SU-DHL-6 (cell line): Measurements from ENCODE around the gene FEN1.

ENCODE experiments used
- EZH2phosphoT487 ChIP-seq: fragments of 200-600 bp; sonication (generic), shearing (Covaris generic); conservative IDR thresholded peaks from 2 replicates; pipeline ENCODE4 v1.6.1; 2018; ENCODE audit warnings: mild to moderate bottlenecking, antibody characterized with exemption, low read length, moderate library complexity, mixed read lengths
- TF ChIP-seq, protein P1 (sequence below): fragments of 200-600 bp; sonication (generic); IDR thresholded peaks from one replicate; pipeline ENCODE4 v1.5.1; 2017; ENCODE audit warnings: antibody characterized with exemption, mild to moderate bottlenecking, low read length, moderate library complexity; ENCODE audit not compliant: insufficient read depth, poor library complexity, severe bottlenecking

DNA sequence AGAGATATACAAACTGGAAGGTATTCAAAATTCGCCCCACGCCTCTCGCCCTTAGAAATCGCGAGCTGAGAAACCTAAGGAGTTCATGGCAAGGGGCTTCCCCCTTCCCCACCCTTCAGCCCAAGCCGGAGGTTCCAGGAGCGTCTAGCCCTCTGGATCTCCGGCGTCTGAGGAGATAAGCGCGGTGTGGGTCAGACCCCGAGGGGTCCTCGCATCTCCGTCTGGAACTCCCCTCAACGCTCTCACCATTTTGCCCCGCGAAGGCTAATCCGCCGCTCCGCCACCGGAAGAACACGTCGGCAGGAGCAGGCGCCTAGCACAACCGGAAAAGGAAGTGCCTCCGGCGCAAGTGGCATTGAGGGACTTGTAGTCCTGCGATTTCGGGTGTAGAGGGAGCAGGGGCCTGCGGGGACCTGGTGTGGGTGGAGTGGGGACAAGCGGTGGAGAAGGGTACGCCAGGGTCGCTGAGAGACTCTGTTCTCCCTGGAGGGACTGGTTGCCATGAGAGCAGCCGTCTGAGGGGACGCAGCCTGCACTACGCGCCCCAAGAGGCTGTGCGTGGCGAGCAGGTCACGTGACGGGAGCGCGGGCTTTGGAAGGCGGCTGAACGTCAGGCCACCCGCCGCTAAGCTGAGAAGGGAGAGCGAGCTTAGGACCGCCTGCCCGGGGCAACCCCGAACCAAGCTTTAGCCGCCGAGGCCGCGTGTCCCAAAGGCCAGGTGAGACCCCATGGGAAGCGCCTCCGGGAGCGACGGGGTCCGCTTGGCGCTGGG lies at the start of gene FEN1, which contains the start of gene TMEM258:
- TF ChIP-seq, protein P1, sequence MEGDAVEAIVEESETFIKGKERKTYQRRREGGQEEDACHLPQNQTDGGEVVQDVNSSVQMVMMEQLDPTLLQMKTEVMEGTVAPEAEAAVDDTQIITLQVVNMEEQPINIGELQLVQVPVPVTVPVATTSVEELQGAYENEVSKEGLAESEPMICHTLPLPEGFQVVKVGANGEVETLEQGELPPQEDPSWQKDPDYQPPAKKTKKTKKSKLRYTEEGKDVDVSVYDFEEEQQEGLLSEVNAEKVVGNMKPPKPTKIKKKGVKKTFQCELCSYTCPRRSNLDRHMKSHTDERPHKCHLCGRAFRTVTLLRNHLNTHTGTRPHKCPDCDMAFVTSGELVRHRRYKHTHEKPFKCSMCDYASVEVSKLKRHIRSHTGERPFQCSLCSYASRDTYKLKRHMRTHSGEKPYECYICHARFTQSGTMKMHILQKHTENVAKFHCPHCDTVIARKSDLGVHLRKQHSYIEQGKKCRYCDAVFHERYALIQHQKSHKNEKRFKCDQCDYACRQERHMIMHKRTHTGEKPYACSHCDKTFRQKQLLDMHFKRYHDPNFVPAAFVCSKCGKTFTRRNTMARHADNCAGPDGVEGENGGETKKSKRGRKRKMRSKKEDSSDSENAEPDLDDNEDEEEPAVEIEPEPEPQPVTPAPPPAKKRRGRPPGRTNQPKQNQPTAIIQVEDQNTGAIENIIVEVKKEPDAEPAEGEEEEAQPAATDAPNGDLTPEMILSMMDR = no peak
- TF ChIP-seq EZH2phosphoT487 = no peak
